Hepatocyte (in vitro differentiated cells): ENCODE data around the gene CTNND2. TPM values are rescaled to one million over a fixed set of nuclear protein-coding genes. Genes with fewer than 3 reads are reported as not detected.

Source experiments
- DNase-seq: peaks from one replicate; pipeline ENCODE4 v3.0.0-alpha.2; 2016; ENCODE audit warnings: low spot score
- H2AFZ ChIP-seq: fragments of 200-600 bp; sonication (generic); 2 replicates; pipeline ENCODE4 v1.6.0; 2016; ENCODE audit warnings: antibody characterized with exemption, mild to moderate bottlenecking
- H3K27ac ChIP-seq: fragments of 200-600 bp; sonication (generic); 2 replicates; pipeline ENCODE4 v1.5.1; 2016; ENCODE audit warnings: mild to moderate bottlenecking
- H3K27me3 ChIP-seq: fragments of 200-600 bp; sonication (generic); 2 replicates; pipeline ENCODE4 v1.6.1; 2016
- H3K36me3 ChIP-seq: fragments of 200-600 bp; sonication (generic); replicated peaks from 2 replicates; pipeline ENCODE4 v1.5.1; 2016; ENCODE audit warnings: low read depth; ENCODE audit not compliant: insufficient read depth
- H3K4me1 ChIP-seq: fragments of 200-600 bp; sonication (generic); 2 replicates; pipeline ENCODE4 v1.5.1; 2016; ENCODE audit warnings: mild to moderate bottlenecking, moderate library complexity; ENCODE audit not compliant: insufficient read depth
- H3K4me2 ChIP-seq: fragments of 200-600 bp; sonication (generic); 2 replicates; pipeline ENCODE4 v1.6.0; 2016
- H3K4me3 ChIP-seq: fragments of 200-600 bp; sonication (generic); 2 replicates; pipeline ENCODE4 v1.5.1; 2016; ENCODE audit warnings: mild to moderate bottlenecking
- H3K79me2 ChIP-seq: fragments of 200-600 bp; sonication (generic); 2 replicates; pipeline ENCODE4 v1.6.0; 2017; ENCODE audit warnings: mild to moderate bottlenecking
- H3K9me2 ChIP-seq: fragments of 200-600 bp; sonication (generic); replicated peaks from 2 replicates; pipeline ENCODE4 v1.6.0; 2017; ENCODE audit warnings: mild to moderate bottlenecking; ENCODE audit not compliant: insufficient read depth
- H3K9me3 ChIP-seq: fragments of 200-600 bp; sonication (generic); 2 replicates; pipeline ENCODE4 v1.5.1; 2016; ENCODE audit warnings: low read depth, mild to moderate bottlenecking
- H4K20me1 ChIP-seq: fragments of 200-600 bp; sonication (generic); 2 replicates; pipeline ENCODE4 v1.6.0; 2016; ENCODE audit warnings: mild to moderate bottlenecking; ENCODE audit not compliant: insufficient read depth, poor library complexity, severe bottlenecking
- EZH2 ChIP-seq: fragments of 200-600 bp; sonication (generic); IDR thresholded peaks from 2 replicates; pipeline ENCODE4 v1.6.1; 2016; ENCODE audit warnings: antibody characterized with exemption, mild to moderate bottlenecking, borderline replicate concordance
- EZH2phosphoT487 ChIP-seq: fragments of 200-600 bp; sonication (generic); IDR thresholded peaks from one replicate; pipeline ENCODE4 v1.6.1; 2018; ENCODE audit warnings: antibody characterized with exemption, mild to moderate bottlenecking, low read depth, moderate library complexity; ENCODE audit not compliant: unreplicated experiment, severe bottlenecking
- WGBS: methylation state at CpG from one replicate; pipeline ENCODE4 v1.1.6; 2016; ENCODE audit warnings: low lambda C conversion rate; ENCODE audit errors: missing lambda C conversion rate; 5-methylcytosine and 5-hydroxymethylcytosine counted together
- polyA plus RNA-seq: library from polyadenylated mRNA; unstranded; fragments of >200 nt; fragmentation: Nextera tagmentation; extraction: Ambion mirVana; gene quantifications from 2 replicates; pipeline ENCODE4 v1.2.1, GENCODE V29; 2016
- total RNA-seq: library from RNA; depleted of rRNA; stranded (reverse); fragments of >200 nt; gene quantifications from 2 replicates; pipeline ENCODE4 v1.2.3, GENCODE V29; 2014
- TF ChIP-seq, protein P1 (sequence below): fragments of 200-600 bp; sonication (generic); IDR thresholded peaks from 2 replicates; pipeline ENCODE4 v1.5.1; 2016; ENCODE audit warnings: antibody characterized with exemption, mild to moderate bottlenecking; ENCODE audit not compliant: poor library complexity

The CTNND2 gene
- total and polyA plus RNA-seq, 2 experiments from 2014 or later: 27.5 to 30.3 TPM

DNA sequence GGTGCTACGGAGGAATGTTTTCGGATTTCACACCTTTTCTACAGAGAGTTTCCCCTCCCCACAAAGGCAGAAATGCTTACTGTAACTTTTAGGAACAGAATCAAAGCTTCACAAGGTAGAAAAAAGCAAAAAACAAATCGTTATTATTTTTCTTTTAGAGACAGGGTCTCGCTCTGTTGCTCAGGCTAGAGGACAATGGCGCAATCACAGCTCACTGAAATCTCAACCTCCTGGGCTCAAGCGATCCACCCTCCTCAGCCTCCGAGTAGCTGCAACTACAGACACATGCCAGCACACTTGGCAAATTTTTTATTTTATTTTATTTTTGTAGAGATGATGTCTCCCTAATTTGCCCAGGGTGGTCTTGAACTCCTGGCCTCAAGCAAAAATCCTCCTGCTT is 394.5 kb downstream of the CTNND2 start:
- Histone ChIP-seq H3K4me1 (peaks cover 32% of the 10 kb centered on the region), H3K9me2 (no peaks in the 10 kb centered on the region), H3K36me3 (no peaks in the 10 kb centered on the region), H4K20me1 (no peaks in the 10 kb centered on the region), H3K9me3 (no peaks in the 10 kb centered on the region), H3K4me3 (no peak overlapping the region), H3K27me3 (no peaks in the 10 kb centered on the region), H2AFZ (no peak overlapping the region), H3K27ac (no peak overlapping the region), H3K79me2 (no peaks in the 10 kb centered on the region), H3K4me2 (peak overlapping the region; percentile 23)
- DNase-seq: no peak
- TF ChIP-seq EZH2phosphoT487 (no peak), EZH2 (no peak)
- TF ChIP-seq, protein P1, sequence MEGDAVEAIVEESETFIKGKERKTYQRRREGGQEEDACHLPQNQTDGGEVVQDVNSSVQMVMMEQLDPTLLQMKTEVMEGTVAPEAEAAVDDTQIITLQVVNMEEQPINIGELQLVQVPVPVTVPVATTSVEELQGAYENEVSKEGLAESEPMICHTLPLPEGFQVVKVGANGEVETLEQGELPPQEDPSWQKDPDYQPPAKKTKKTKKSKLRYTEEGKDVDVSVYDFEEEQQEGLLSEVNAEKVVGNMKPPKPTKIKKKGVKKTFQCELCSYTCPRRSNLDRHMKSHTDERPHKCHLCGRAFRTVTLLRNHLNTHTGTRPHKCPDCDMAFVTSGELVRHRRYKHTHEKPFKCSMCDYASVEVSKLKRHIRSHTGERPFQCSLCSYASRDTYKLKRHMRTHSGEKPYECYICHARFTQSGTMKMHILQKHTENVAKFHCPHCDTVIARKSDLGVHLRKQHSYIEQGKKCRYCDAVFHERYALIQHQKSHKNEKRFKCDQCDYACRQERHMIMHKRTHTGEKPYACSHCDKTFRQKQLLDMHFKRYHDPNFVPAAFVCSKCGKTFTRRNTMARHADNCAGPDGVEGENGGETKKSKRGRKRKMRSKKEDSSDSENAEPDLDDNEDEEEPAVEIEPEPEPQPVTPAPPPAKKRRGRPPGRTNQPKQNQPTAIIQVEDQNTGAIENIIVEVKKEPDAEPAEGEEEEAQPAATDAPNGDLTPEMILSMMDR: no peak
- WGBS: 52% methylated on average over 7 of the region's 7 CpGs

DNA sequence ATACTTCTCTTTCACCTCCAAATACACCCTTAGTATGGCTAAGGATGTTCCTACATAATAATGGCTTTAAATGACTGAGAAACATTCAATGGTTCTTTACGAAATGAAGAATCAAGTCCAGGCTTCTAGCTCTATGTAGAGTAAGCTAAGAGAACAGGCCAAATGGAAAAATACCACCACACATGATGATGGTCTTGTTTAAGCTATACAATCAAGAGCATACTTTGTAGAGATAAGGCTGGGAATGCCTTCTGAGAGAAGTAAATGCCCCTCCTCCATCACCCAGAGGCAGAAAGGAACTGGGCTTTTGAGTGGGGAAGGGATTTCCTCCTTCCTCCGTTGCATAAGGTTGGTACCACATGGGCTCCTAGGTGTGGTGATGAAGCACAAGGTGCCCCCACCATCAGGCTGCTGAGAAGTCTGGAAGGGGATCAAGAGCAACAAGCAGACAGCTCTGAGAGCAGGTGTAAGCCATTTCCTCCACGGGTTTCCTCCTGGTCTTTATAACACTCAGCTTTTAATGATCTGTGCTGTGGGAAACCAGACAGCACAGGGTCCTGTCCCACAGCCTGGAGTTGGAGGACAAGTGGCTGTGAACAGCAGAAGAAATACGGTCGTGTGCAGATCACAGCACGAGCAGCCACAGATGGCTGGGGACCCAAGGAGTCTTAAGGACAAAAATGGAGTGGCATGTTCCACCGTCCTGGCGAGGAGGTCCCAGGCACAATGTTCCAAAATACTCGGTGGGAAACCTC is 396.9 kb downstream of the CTNND2 start:
- Histone ChIP-seq H4K20me1 (no peaks in the 10 kb centered on the region), H3K4me2 (peak overlapping the region; percentile 50), H3K4me3 (no peak overlapping the region), H3K27ac (peak overlapping the region; percentile 38), H2AFZ (no peak overlapping the region), H3K27me3 (no peaks in the 10 kb centered on the region), H3K9me2 (no peaks in the 10 kb centered on the region), H3K36me3 (no peaks in the 10 kb centered on the region), H3K4me1 (peaks cover 37% of the 10 kb centered on the region), H3K79me2 (no peaks in the 10 kb centered on the region), H3K9me3 (no peaks in the 10 kb centered on the region)
- WGBS: 71% methylated on average over 9 of the region's 9 CpGs
- DNase-seq: peak; percentile 24
- TF ChIP-seq, protein P1: no peak
- TF ChIP-seq EZH2 (no peak), EZH2phosphoT487 (no peak)

DNA sequence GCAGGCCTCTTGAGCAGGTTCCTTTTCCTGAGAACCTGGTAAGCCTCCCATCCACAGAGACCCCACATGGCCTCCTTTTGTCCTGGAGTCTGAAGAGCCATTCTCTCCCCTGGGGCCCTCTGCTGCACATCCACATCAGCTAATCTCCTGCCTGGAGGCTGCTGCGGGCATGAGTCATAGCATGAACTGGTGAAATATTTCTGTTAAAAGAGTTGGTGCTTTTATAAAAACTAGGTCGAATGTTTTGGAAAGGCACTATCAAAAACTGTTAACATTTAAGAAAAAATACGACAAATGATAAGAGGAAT is 399.4 kb downstream of the CTNND2 start:
- Histone ChIP-seq H4K20me1 (no peaks in the 10 kb centered on the region), H3K27ac (no peak overlapping the region), H3K4me1 (peaks cover 37% of the 10 kb centered on the region), H3K27me3 (no peaks in the 10 kb centered on the region), H3K9me3 (no peaks in the 10 kb centered on the region), H3K4me2 (no peak overlapping the region), H3K36me3 (no peaks in the 10 kb centered on the region), H3K9me2 (no peaks in the 10 kb centered on the region), H2AFZ (no peak overlapping the region), H3K4me3 (no peak overlapping the region), H3K79me2 (no peaks in the 10 kb centered on the region)
- 64% methylated on average over 3 of the region's 3 CpGs for WGBS
- TF ChIP-seq, protein P1: no peak
- no peak for TF ChIP-seq EZH2
- no peak for TF ChIP-seq EZH2phosphoT487
- DNase-seq: peak; percentile 41
